ENCODE measurements around the gene NCF2. TPM values are rescaled to one million over a fixed set of nuclear protein-coding genes. Genes with fewer than 3 reads are reported as not detected.

Gene NCF2
- total RNA-seq, 1 experiment from 2014 or later = 5.5 TPM

DNA sequence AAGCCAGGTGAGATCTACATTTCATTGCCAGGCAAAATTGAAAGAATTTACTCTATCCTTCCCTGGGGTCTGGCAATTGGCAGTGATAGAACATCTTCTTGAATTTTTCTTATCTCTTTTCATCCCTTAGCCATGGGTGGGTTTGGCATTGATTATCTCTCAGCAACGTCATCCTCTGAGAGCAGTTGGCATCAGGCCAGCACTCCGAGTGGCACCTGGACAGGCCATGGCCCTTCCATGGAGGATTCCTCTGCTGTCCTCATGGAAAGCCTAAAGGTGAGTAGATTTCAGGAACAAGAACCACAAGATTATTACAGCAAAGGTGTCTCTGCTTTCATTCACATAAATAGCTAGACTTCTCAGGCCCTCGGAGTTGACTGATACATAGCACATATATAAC, 39.3 kb downstream of the NCF2 start:
- CTCF ChIA-PET = no interaction called here
- no TSS peak for BruUV-seq (replicated peaks)

GRCh38 chr1:183548116-183548515, 42.1 kb downstream of the NCF2 start:
- no TSS peak for BruUV-seq (replicated peaks)
- Mint-ChIP-seq H3K9me3 (ENCODE audit: low read depth, unreplicated experiment) (no peaks in the 10 kb centered on the region), H3K4me1 (ENCODE audit: low read depth, unreplicated experiment) (peaks cover 23% of the 10 kb centered on the region), H3K27ac (ENCODE audit: unreplicated experiment) (no peak overlapping the region), H3K4me3 (ENCODE audit: low read depth, unreplicated experiment) (no peak overlapping the region), H3K36me3 (ENCODE audit: insufficient read depth, unreplicated experiment) (peaks cover 52% of the 10 kb centered on the region), H3K27me3 (ENCODE audit: unreplicated experiment) (no peaks in the 10 kb centered on the region)
- intact Hi-C loops (cut with micrococcal nuclease; ENCODE audit: unreplicated experiment) = no loop called here
- CTCF ChIA-PET = no interaction called here
- no peak for DNase-seq
- TF ChIP-seq CTCF (IDR thresholded peaks at IDR 0.05; ENCODE audit: unreplicated experiment) = no peak

More for the DNA sequence above, 39.3 kb downstream of the NCF2 start:
- Mint-ChIP-seq H3K27ac (ENCODE audit: unreplicated experiment) (no peak overlapping the region), H3K27me3 (ENCODE audit: unreplicated experiment) (no peaks in the 10 kb centered on the region), H3K4me3 (ENCODE audit: low read depth, unreplicated experiment) (no peak overlapping the region), H3K36me3 (ENCODE audit: insufficient read depth, unreplicated experiment) (peaks cover 44% of the 10 kb centered on the region), H3K4me1 (ENCODE audit: low read depth, unreplicated experiment) (no peaks in the 10 kb centered on the region), H3K9me3 (ENCODE audit: low read depth, unreplicated experiment) (no peaks in the 10 kb centered on the region)
- no peak for TF ChIP-seq CTCF (IDR thresholded peaks at IDR 0.05; ENCODE audit: unreplicated experiment)
- intact Hi-C loops (cut with micrococcal nuclease; ENCODE audit: unreplicated experiment) = no loop called here
- no peak for DNase-seq

DNA sequence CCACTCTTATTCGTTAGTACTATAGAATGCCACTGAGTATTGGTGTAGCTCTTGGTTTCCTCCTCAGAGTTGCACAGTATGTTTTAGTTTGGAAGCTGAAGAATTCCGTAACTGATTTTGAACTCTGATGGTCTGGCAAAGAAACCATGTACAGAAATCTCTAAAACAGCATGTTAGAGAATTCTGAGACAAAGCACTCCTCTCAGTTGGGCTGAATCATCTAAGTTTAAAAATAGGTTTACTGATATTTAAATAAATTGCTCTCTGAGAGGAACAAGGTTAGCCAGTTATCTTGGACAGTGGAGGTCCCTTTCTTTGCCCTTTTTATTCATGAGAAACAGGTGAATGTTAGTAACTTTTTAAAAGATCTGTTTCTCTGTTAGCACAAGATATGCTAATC, 43.8 kb downstream of the NCF2 start:
- no peak overlapping the region for H3K27ac Mint-ChIP-seq (ENCODE audit: unreplicated experiment)
- H3K27me3 Mint-ChIP-seq (ENCODE audit: unreplicated experiment) = no peaks in the 10 kb centered on the region
- BruUV-seq (replicated peaks) = no TSS peak
- peaks cover 24% of the 10 kb centered on the region for H3K4me1 Mint-ChIP-seq (ENCODE audit: low read depth, unreplicated experiment)
- DNase-seq = no peak
- intact Hi-C loops (cut with micrococcal nuclease; ENCODE audit: unreplicated experiment) = no loop called here
- H3K9me3 Mint-ChIP-seq (ENCODE audit: low read depth, unreplicated experiment) = no peaks in the 10 kb centered on the region
- peaks cover 53% of the 10 kb centered on the region for H3K36me3 Mint-ChIP-seq (ENCODE audit: insufficient read depth, unreplicated experiment)
- CTCF ChIA-PET = no interaction called here
- no peak overlapping the region for H3K4me3 Mint-ChIP-seq (ENCODE audit: low read depth, unreplicated experiment)
- no peak for TF ChIP-seq CTCF (IDR thresholded peaks at IDR 0.05; ENCODE audit: unreplicated experiment)

- H3K36me3 Mint-ChIP-seq (ENCODE audit: insufficient read depth, unreplicated experiment) = peaks cover 36% of the 10 kb centered on the region
- no TSS peak for BruUV-seq (replicated peaks)
- DNase-seq = peak; percentile 70
These were observed 45.5 kb downstream of the NCF2 start for GRCh38 chr1:183544598-183545297.

More at GRCh38 chr1:183544598-183545297, 45.5 kb downstream of the NCF2 start:
- TF ChIP-seq CTCF (IDR thresholded peaks at IDR 0.05; ENCODE audit: unreplicated experiment) = no peak
- Mint-ChIP-seq H3K4me3 (ENCODE audit: low read depth, unreplicated experiment) (peak overlapping the region; percentile 36), H3K9me3 (ENCODE audit: low read depth, unreplicated experiment) (no peaks in the 10 kb centered on the region), H3K27ac (ENCODE audit: unreplicated experiment) (peak overlapping the region; percentile 70), H3K4me1 (ENCODE audit: low read depth, unreplicated experiment) (peaks cover 24% of the 10 kb centered on the region), H3K27me3 (ENCODE audit: unreplicated experiment) (no peaks in the 10 kb centered on the region)
- CTCF ChIA-PET = interaction anchor here (0.6 to 1.2 kb wide), 8 partner anchors 18 to 263 kb away, joined by 3 to 5 read pairs (median 3); partner anchors contain the start of gene SMG7
- intact Hi-C loops (cut with micrococcal nuclease; ENCODE audit: unreplicated experiment) = loop anchor here (2.0 kb wide), 1 partner anchor 264 kb away; no protein-coding TSS in a partner anchor
